Neural progenitor cell (in vitro differentiated cells): Measurements from ENCODE around the gene MARK4. TPM values are rescaled to one million over a fixed set of nuclear protein-coding genes. Genes with fewer than 3 reads are reported as not detected.
A peak's percentile ranks its signal among the peaks of the same experiment; 100 is the strongest.

Source experiments
- DNase-seq: peaks from one replicate; pipeline ENCODE4 v3.0.0-alpha.2; 2016; ENCODE audit warnings: low spot score
- H2AFZ ChIP-seq: fragments of 200-600 bp; sonication (generic); replicated peaks from 2 replicates; pipeline ENCODE4 v1.6.1; 2016; ENCODE audit warnings: antibody characterized with exemption
- H3F3A ChIP-seq: fragments of 200-600 bp; sonication (generic); 2 replicates; pipeline ENCODE4 v1.6.1; 2016; ENCODE audit warnings: antibody characterized with exemption, low read depth
- H3K27ac ChIP-seq: fragments of 200-600 bp; sonication (generic); 2 replicates; pipeline ENCODE4 v1.5.1; 2016; ENCODE audit warnings: mild to moderate bottlenecking
- H3K27me3 ChIP-seq: fragments of 200-600 bp; sonication (generic); 2 replicates; pipeline ENCODE4 v1.6.1; 2016; ENCODE audit warnings: mild to moderate bottlenecking, moderate library complexity
- H3K36me3 ChIP-seq: fragments of 200-600 bp; sonication (generic); 2 replicates; pipeline ENCODE4 v1.5.1; 2016
- H3K4me1 ChIP-seq: fragments of 200-600 bp; sonication (generic); 2 replicates; pipeline ENCODE4 v1.6.1; 2016; ENCODE audit warnings: mixed run types
- H3K4me2 ChIP-seq: fragments of 200-600 bp; sonication (generic); 2 replicates; pipeline ENCODE4 v1.6.1; 2016
- H3K4me3 ChIP-seq: fragments of 200-600 bp; sonication (generic); 2 replicates; pipeline ENCODE4 v1.5.1; 2016
- H3K79me2 ChIP-seq: fragments of 200-600 bp; sonication (generic); 2 replicates; pipeline ENCODE4 v1.6.1; 2016; ENCODE audit warnings: low read depth
- H3K9ac ChIP-seq: fragments of 200-600 bp; sonication (generic); 2 replicates; pipeline ENCODE4 v1.6.1; 2016
- H3K9me3 ChIP-seq: fragments of 200-600 bp; sonication (generic); 2 replicates; pipeline ENCODE4 v1.5.1; 2016; ENCODE audit warnings: low read depth
- H4K20me1 ChIP-seq: fragments of 200-600 bp; sonication (generic); 2 replicates; pipeline ENCODE4 v1.6.1; 2016; ENCODE audit warnings: low read depth
- H3K27ac Mint-ChIP-seq: 3 replicates; pipeline ENCODE4 v1.8.0; 2021; ENCODE audit warnings: mixed read lengths
- H3K27me3 Mint-ChIP-seq: 2 replicates; pipeline ENCODE4 v1.8.0; 2022; ENCODE audit warnings: low read depth, mild to moderate bottlenecking, inconsistent platforms, moderate library complexity, mixed read lengths; ENCODE audit not compliant: insufficient read depth
- H3K36me3 Mint-ChIP-seq: 3 replicates; pipeline ENCODE4 v1.8.0; 2021; ENCODE audit warnings: mixed read lengths
- H3K4me1 Mint-ChIP-seq: 3 replicates; pipeline ENCODE4 v1.8.0; 2021; ENCODE audit warnings: mixed read lengths
- H3K4me3 Mint-ChIP-seq: 3 replicates; pipeline ENCODE4 v1.8.0; 2021; ENCODE audit warnings: mild to moderate bottlenecking, moderate library complexity, mixed read lengths
- H3K9me3 Mint-ChIP-seq: 3 replicates; pipeline ENCODE4 v1.8.0; 2020; ENCODE audit warnings: mixed read lengths
- EZH2 ChIP-seq: fragments of 200-600 bp; sonication (generic); IDR thresholded peaks from 2 replicates; pipeline ENCODE4 v1.6.1; 2017; ENCODE audit warnings: antibody characterized with exemption, mild to moderate bottlenecking, moderate library complexity
- EZH2phosphoT487 ChIP-seq: fragments of 200-600 bp; sonication (generic); IDR thresholded peaks from 2 replicates; pipeline ENCODE4 v1.6.1; 2017; ENCODE audit warnings: antibody characterized with exemption
- total RNA-seq: library from RNA; depleted of rRNA; stranded (reverse); fragments of >200 nt; gene quantifications from 2 replicates; pipeline ENCODE4 v1.2.3, GENCODE V29; 2015; ENCODE audit warnings: low replicate concordance
- TF ChIP-seq, protein P1 (sequence below): fragments of 200-600 bp; sonication (generic); IDR thresholded peaks from 2 replicates; pipeline ENCODE4 v1.5.1; 2017; ENCODE audit warnings: antibody characterized with exemption, mild to moderate bottlenecking

Gene MARK4
- total RNA-seq, 1 donor from 2014 or later = 22.8 TPM

DNA sequence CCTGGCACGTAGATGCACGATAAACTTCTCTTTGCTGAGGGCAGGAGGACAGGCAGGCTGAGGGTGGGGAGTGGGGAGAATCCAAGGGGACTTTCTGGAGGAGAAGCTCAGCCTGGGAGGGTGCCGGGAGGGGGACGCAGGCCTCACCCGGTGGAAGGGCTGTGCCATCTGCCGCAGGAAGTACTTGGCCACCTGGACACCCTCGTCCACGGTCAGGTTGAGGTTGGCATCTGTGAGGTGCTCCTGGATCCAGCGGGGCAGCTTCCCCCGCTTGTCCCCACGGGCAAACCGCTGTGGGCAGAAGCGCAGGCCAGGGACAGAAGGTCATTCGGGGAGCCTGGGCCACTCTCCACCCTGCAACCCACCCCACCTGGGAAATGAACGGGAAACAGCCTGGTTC lies 101.0 kb downstream of the MARK4 start:
- no peak overlapping the region for H3K4me3 Mint-ChIP-seq
- no peaks in the 10 kb centered on the region for H3K9me3 Mint-ChIP-seq
- no peaks in the 10 kb centered on the region for H3K36me3 ChIP-seq
- peaks cover 4% of the 10 kb centered on the region for H3K4me1 Mint-ChIP-seq
- no peaks in the 10 kb centered on the region for H3F3A ChIP-seq
- no peak overlapping the region for H3K4me2 ChIP-seq
- DNase-seq = no peak
- TF ChIP-seq, protein P1, sequence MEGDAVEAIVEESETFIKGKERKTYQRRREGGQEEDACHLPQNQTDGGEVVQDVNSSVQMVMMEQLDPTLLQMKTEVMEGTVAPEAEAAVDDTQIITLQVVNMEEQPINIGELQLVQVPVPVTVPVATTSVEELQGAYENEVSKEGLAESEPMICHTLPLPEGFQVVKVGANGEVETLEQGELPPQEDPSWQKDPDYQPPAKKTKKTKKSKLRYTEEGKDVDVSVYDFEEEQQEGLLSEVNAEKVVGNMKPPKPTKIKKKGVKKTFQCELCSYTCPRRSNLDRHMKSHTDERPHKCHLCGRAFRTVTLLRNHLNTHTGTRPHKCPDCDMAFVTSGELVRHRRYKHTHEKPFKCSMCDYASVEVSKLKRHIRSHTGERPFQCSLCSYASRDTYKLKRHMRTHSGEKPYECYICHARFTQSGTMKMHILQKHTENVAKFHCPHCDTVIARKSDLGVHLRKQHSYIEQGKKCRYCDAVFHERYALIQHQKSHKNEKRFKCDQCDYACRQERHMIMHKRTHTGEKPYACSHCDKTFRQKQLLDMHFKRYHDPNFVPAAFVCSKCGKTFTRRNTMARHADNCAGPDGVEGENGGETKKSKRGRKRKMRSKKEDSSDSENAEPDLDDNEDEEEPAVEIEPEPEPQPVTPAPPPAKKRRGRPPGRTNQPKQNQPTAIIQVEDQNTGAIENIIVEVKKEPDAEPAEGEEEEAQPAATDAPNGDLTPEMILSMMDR = no peak
- no peak for TF ChIP-seq EZH2
- H2AFZ ChIP-seq = no peak overlapping the region
- no peak overlapping the region for H3K27ac Mint-ChIP-seq
- H3K36me3 Mint-ChIP-seq = peaks cover 27% of the 10 kb centered on the region
- no peaks in the 10 kb centered on the region for H3K9me3 ChIP-seq
- no peak overlapping the region for H3K4me3 ChIP-seq
- H4K20me1 ChIP-seq = peaks cover 13% of the 10 kb centered on the region
- no peaks in the 10 kb centered on the region for H3K79me2 ChIP-seq
- H3K27me3 ChIP-seq = no peaks in the 10 kb centered on the region
- H3K4me1 ChIP-seq = no peaks in the 10 kb centered on the region
- H3K27me3 Mint-ChIP-seq = peaks cover 6% of the 10 kb centered on the region
- no peak overlapping the region for H3K27ac ChIP-seq
- H3K9ac ChIP-seq = no peak overlapping the region

DNA sequence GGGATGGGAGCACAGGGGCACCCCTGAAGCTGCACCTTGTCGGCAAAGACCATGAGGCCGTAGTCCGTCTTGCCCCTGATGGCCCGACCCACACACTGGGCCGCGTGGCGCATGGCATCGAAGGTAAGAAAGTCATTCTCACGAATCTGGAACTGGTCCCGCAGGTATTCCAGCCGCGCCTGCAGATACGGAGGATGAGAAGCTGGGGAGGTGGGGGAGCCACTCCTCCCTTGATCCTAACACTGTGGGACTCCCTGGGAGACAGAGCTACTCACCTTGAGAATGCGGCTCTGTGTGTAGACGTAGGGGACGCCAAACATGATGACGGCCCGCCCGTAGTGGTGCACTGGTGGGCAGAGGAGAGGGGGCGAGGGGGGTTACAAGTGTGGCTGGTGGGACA lies 101.4 kb downstream of the MARK4 start:
- no peaks in the 10 kb centered on the region for H3K79me2 ChIP-seq
- TF ChIP-seq, protein P1 = no peak
- TF ChIP-seq EZH2phosphoT487 (no peak), EZH2 (no peak)
- H3K9me3 ChIP-seq = no peaks in the 10 kb centered on the region
- DNase-seq = no peak
- H3K9ac ChIP-seq = no peak overlapping the region
- H3K27me3 ChIP-seq = no peaks in the 10 kb centered on the region
- Mint-ChIP-seq H3K4me1 (peaks cover 4% of the 10 kb centered on the region), H3K27me3 (peaks cover 7% of the 10 kb centered on the region), H3K27ac (no peak overlapping the region), H3K36me3 (peaks cover 29% of the 10 kb centered on the region), H3K4me3 (no peak overlapping the region), H3K9me3 (no peaks in the 10 kb centered on the region)
- peaks cover 13% of the 10 kb centered on the region for H4K20me1 ChIP-seq
- no peaks in the 10 kb centered on the region for H3K36me3 ChIP-seq
- H3K27ac ChIP-seq = no peak overlapping the region
- no peak overlapping the region for H2AFZ ChIP-seq
- H3K4me1 ChIP-seq = no peaks in the 10 kb centered on the region
- no peak overlapping the region for H3K4me2 ChIP-seq
- H3F3A ChIP-seq = no peaks in the 10 kb centered on the region
- no peak overlapping the region for H3K4me3 ChIP-seq

DNA sequence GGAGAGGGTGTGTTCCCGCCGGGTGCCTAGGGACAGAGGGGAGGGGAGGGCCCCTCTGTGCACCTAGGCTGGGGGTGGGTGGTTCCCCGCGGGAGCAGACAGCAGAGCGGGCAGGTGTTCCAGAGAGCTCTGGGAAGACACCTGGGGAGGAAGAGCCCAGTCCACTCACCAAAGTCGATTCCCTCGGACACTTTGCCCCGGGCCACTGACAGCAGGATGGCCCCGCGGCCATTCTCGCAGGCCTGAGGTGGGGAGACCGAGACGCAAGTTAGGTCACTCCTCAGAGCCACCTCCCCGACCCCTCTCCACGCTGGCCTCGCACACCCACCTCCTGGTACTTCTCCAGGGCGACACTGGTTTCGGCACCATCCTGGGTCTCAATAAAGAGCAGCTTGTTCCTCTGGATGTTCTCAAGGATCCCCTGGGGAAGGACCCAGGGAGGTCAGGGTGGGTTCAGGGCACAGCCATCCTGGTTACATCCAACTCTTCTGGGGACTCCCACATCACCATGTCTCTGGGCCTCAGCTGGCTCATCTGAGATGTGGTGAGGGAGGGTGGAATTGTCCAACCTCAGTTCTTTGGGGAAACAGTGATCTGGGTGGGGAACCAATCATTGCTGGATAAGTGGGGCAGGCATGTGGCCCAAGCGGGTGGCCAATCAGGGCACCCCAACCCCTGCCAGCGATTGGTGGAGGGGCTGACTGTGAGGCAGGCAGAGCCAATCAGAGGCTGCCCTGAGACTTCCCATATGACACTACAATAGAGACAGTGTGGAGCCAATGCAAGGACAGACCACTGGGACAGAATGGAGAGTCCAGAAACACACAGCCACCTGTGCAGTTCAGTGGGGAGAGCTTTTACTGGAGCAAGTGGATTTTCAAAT lies 102.1 kb downstream of the MARK4 start:
- H3K4me3 Mint-ChIP-seq = no peak overlapping the region
- no peak for DNase-seq
- H3K4me2 ChIP-seq = no peak overlapping the region
- H3K27ac ChIP-seq = no peak overlapping the region
- H2AFZ ChIP-seq = no peak overlapping the region
- peaks cover 13% of the 10 kb centered on the region for H4K20me1 ChIP-seq
- H3K27me3 Mint-ChIP-seq = peaks cover 5% of the 10 kb centered on the region
- H3K9me3 Mint-ChIP-seq = no peaks in the 10 kb centered on the region
- H3K36me3 ChIP-seq = no peaks in the 10 kb centered on the region
- no peaks in the 10 kb centered on the region for H3K27me3 ChIP-seq
- TF ChIP-seq EZH2 = no peak
- peaks cover 32% of the 10 kb centered on the region for H3K36me3 Mint-ChIP-seq
- no peaks in the 10 kb centered on the region for H3K4me1 ChIP-seq
- no peaks in the 10 kb centered on the region for H3K79me2 ChIP-seq
- no peaks in the 10 kb centered on the region for H3F3A ChIP-seq
- peaks cover 10% of the 10 kb centered on the region for H3K4me1 Mint-ChIP-seq
- H3K9me3 ChIP-seq = no peaks in the 10 kb centered on the region
- H3K27ac Mint-ChIP-seq = peak overlapping the region; percentile 85
- H3K4me3 ChIP-seq = no peak overlapping the region
- no peak overlapping the region for H3K9ac ChIP-seq

DNA sequence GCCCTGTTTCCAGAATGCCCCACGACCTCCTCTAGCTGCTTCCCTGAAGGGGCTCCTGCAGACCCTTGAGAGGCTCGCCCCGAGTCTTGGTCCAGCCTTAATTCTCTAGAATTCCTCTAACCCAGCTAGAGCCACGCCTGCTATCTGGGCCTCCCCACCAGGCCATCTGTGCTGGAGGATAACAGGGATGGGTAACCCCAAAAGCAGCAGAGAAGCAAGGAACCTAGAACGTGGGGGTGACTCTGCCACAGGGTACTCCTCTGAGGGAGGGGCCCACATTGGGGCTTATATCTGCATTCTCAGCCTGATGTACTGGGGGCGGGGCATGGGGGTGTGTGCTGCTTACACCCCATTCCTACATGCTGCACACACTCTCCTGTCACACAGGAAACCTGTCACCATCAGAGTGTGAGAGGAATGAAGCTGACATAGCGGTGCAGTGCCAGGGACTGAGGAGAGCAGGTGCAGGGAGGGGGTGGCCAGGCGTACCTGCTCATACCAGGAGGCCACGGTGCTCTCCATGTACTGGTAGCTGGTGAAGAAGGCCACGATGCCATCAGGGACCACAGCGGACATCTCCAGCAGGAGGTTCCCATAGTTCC lies 103.3 kb downstream of the MARK4 start:
- Histone ChIP-seq H3F3A (no peaks in the 10 kb centered on the region), H3K27me3 (no peaks in the 10 kb centered on the region), H2AFZ (no peak overlapping the region), H3K36me3 (no peaks in the 10 kb centered on the region), H3K9ac (no peak overlapping the region), H3K9me3 (no peaks in the 10 kb centered on the region), H4K20me1 (peaks cover 11% of the 10 kb centered on the region), H3K4me1 (no peaks in the 10 kb centered on the region), H3K4me3 (no peak overlapping the region), H3K27ac (no peak overlapping the region), H3K4me2 (no peak overlapping the region), H3K79me2 (no peaks in the 10 kb centered on the region)
- peaks cover 9% of the 10 kb centered on the region for H3K4me1 Mint-ChIP-seq
- no peak overlapping the region for H3K27ac Mint-ChIP-seq
- DNase-seq = no peak
- TF ChIP-seq EZH2phosphoT487 (no peak), EZH2 (no peak)
- TF ChIP-seq, protein P1 = no peak
- H3K27me3 Mint-ChIP-seq = peaks cover 5% of the 10 kb centered on the region
- H3K4me3 Mint-ChIP-seq = no peak overlapping the region
- H3K9me3 Mint-ChIP-seq = no peaks in the 10 kb centered on the region
- peaks cover 30% of the 10 kb centered on the region for H3K36me3 Mint-ChIP-seq
